Testis (tissue), 2 donors: Measurements from ENCODE around the gene RCOR1.

ENCODE experiments used
- CTCF ChIP-seq, 3 experiments: fragments of 450-650 bp in 2 of 3; fragments of 200-600 bp in 1 of 3; sonication (generic) in 1 of 3; IDR thresholded peaks; one replicate each; pipeline ENCODE4 v1.5.1; 2016 to 2019; ENCODE audit warnings: antibody characterized with exemption in 3 of 3, mild to moderate bottlenecking in 2 of 3, moderate library complexity in 1 of 3
- POLR2A ChIP-seq: fragments of 450-650 bp; IDR thresholded peaks from one replicate; pipeline ENCODE4 v1.6.1; 2017; ENCODE audit warnings: antibody characterized with exemption, mild to moderate bottlenecking, moderate library complexity

GRCh38 chr14:102761206-102761605 lies 168.8 kb downstream of the RCOR1 start:
- TF ChIP-seq CTCF (IDR thresholded peaks at IDR 0.05) (no peak), POLR2A (no peak)
